Thyroid gland (tissue), 4 donors: ENCODE data around the gene IRF7. TPM values are rescaled to one million over a fixed set of nuclear protein-coding genes. Genes with fewer than 3 reads are reported as not detected.

Experiments
- DNase-seq, 2 donors: peaks; one replicate each; pipeline ENCODE4 v3.0.0-alpha.2; 2019
- H3K27ac ChIP-seq, 3 donors: fragments of 200-600 bp; sonication (generic); 1 replicate in 2 of 3; 2 replicates in 1 of 3; pipeline ENCODE4 v1.5.1; 2016 to 2019; ENCODE audit warnings: mild to moderate bottlenecking in 1 of 3, moderate library complexity in 1 of 3
- H3K27me3 ChIP-seq: fragments of 200-600 bp; sonication (generic); one replicate; pipeline ENCODE4 v1.5.1; 2019
- H3K36me3 ChIP-seq, 2 donors: fragments of 200-600 bp; sonication (generic); one replicate each; pipeline ENCODE4 v1.5.1; 2016 to 2019
- H3K4me1 ChIP-seq, 2 donors: fragments of 200-600 bp; sonication (generic); one replicate each; pipeline ENCODE4 v1.5.1; 2017 to 2019
- H3K4me3 ChIP-seq, 3 donors: fragments of 200-600 bp; sonication (generic); replicated peaks in 1 of 3; 1 replicate in 2 of 3; 2 replicates in 1 of 3; pipeline ENCODE4 v1.5.1; 2016; ENCODE audit warnings: mild to moderate bottlenecking in 1 of 3
- H3K9me3 ChIP-seq: fragments of 200-600 bp; sonication (generic); one replicate; pipeline ENCODE4 v1.5.1; 2017
- CTCF ChIP-seq, 6 experiments: fragments of 200-600 bp in 3 of 6; fragments of 450-650 bp in 3 of 6; sonication (generic) in 3 of 6; IDR thresholded peaks; one replicate each; pipeline ENCODE4 v1.5.1; 2016 to 2019; ENCODE audit warnings: antibody characterized with exemption in 6 of 6, mild to moderate bottlenecking in 2 of 6, inconsistent platforms in 1 of 6, moderate library complexity in 1 of 6
- POLR2A ChIP-seq, 2 donors: fragments of 450-650 bp; IDR thresholded peaks; one replicate each; pipeline ENCODE4 v1.6.1; 2017; ENCODE audit warnings: antibody characterized with exemption in 2 of 2, mild to moderate bottlenecking in 2 of 2, moderate library complexity in 1 of 2
- WGBS, 2 donors: methylation state at CpG; one replicate each; pipeline ENCODE4 v1.1.5; 2017; 5-methylcytosine and 5-hydroxymethylcytosine counted together
- intact Hi-C: fragments of 100-400 bp; cut with DNase I; formaldehyde crosslinking; loops from one replicate; pipeline ENCODE4 v1.15.1; 2023
- total RNA-seq, 4 donors: library from RNA; depleted of rRNA; stranded (reverse); fragments of >200 nt; gene quantifications; one replicate each; pipeline ENCODE4 v1.2.3, GENCODE V29; 2016

Gene IRF7
- 10 to 100 TPM; 15.4 to 42.4 (median 29.1) TPM for total RNA-seq

DNA sequence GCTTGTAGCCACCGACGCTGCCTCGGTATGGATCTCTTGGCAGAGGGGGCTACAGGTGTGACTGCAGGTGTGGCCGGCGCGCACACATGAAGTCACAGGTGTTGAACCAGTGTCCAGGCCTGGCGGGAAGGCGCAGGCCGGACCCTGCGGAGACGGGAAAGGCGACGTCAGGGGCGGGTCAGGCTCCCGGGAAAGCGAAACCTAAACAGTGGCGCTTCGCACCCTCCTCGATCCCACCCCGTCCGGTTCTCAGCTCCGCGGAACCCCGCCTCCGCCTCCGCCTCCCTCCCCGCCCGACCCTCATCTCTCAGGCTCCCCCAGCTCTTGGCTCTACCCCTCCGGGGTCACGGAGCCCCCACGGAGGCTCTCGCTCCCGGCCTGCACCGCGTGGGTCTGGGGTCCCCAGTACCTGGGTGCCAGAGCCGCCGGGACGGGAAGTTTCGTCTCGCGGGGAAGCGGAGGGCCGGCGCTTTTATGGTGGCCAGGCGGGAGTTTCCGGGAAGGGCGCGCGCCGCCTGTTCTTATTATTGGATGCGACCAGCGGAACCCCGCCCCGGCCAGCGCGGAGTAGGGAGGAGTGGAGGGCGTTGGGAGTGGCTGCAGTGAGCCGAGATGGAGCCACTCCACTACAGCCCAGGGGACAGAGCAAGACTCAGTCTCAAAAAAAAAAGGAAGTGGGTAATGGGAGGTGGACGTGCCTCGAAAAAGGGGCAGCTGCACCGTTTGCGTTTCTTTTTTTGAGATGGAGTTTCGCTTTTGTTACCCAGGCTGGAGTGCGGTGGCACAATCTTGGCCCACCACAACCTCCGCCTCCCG lies at the start of gene IRF7:
IRF7 (minus strand) TSS at position 447 of the 816 bp plus-strand sequence. CDS start 586 bp downstream, outside the sequence.
- H3K36me3 ChIP-seq: peaks cover 23 to 27% of the 10 kb centered on the region in 2 donors
- DNase-seq: peak; percentile 98
- intact Hi-C loops: no loop called here
- H3K9me3 ChIP-seq: no peaks in the 10 kb centered on the region
- no peaks in the 10 kb centered on the region for H3K27me3 ChIP-seq
- H3K27ac ChIP-seq: peak within 1 kb of the TSS; percentile 73 to 94 (median 78)
- H3K4me3 ChIP-seq: peak within 1 kb of the TSS; percentile 39 to 74 (median 58)
- TF ChIP-seq POLR2A (IDR thresholded peaks at IDR 0.05): peak in 1 of 2 donors; percentile 87
- no peak for TF ChIP-seq CTCF (IDR thresholded peaks at IDR 0.05)
- WGBS, 2 donors: 8% methylated on average over 36 to 37 of the region's 66 CpGs
- peaks cover 22 to 27% of the 10 kb centered on the region in 2 donors for H3K4me1 ChIP-seq

DNA sequence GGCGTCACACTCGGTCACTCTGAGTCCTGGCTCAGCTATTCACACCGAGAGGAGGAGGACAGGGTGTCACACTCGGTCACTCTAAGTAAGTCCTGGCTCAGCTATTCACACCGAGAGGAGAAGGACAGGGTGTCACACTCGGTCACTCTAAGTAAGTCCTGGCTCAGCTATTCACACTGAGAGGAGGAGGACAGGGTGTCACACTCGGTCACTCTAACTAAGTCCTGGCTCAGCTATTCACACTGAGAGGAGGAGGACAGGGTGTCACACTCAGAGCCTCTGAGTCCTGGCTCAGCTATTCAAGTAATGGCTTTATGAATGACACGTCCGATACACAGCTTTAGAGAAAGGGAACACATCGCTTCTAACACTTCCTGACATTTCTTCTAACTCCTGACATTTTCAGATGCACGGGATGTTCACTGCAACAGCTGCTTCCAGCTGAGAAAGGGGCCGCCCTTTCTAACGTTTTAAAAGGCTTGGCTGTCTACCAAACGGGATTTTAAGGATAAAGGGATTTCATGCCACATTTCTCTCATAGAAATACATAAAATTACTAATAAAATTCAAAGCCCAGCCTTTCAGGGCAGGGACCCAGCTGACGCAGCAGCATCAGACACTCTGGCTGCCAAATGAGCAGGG lies 49.4 kb upstream of the IRF7 start:
- Histone ChIP-seq H3K36me3 (peaks cover 5 to 6% of the 10 kb centered on the region in 2 donors), H3K4me3 (no peak overlapping the region), H3K27me3 (no peaks in the 10 kb centered on the region), H3K4me1 (peaks cover 3 to 7% of the 10 kb centered on the region in 2 donors), H3K27ac (peak overlapping the region in 1 of 3 donors; percentile 26), H3K9me3 (no peaks in the 10 kb centered on the region)
- intact Hi-C loops: loop anchor here (10.0 kb wide), 1 partner anchor 60 kb away; no protein-coding TSS in a partner anchor
- 74 to 83% methylated on average over 9 to 11 of the region's 15 CpGs for WGBS, 2 donors
- no peak for TF ChIP-seq CTCF (IDR thresholded peaks at IDR 0.05)
- TF ChIP-seq POLR2A (IDR thresholded peaks at IDR 0.05): no peak
- no peak for DNase-seq

DNA sequence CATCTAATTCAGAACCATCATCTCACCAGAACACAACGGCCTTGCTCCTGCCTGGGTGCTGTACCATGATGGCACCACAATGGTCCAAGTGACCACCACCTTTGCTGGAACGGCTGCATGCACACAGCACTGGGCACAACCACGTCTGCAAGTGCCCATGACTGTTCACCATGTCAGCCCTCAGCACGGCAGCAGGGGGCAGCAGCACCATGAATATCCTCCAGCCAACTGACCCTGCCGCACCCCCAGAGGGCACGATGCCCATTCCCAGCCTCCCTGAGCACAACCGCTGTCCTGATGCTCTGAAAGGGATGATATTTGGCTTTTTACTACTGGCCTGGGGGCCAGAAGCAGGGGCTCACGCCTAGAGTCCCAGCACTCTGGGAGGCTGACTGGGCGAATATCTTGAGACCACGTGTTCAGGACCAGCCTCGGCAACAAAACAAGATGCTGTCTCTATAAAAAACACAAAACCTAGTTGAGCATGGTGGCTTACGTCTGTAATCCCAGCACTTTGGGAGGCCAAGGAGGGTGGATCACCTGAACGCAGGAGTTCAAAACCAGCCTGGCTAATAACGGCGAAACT lies 47.0 kb upstream of the IRF7 start:
- TF ChIP-seq POLR2A (IDR thresholded peaks at IDR 0.05) (no peak), CTCF (IDR thresholded peaks at IDR 0.05) (peak; percentile 28 to 81 (median 68))
- WGBS, 2 donors: 57 to 66% methylated on average over 14 to 15 of the region's 15 CpGs
- Histone ChIP-seq H3K27me3 (no peaks in the 10 kb centered on the region), H3K27ac (no peak overlapping the region), H3K36me3 (peaks cover 5 to 12% of the 10 kb centered on the region in 2 donors), H3K9me3 (no peaks in the 10 kb centered on the region), H3K4me3 (no peak overlapping the region), H3K4me1 (peaks cover 0 to 3% of the 10 kb centered on the region in 2 donors)
- DNase-seq: peak; percentile 66 to 74
- intact Hi-C loops: loop anchor here (10.0 kb wide), 1 partner anchor 62 kb away; no protein-coding TSS in a partner anchor

DNA sequence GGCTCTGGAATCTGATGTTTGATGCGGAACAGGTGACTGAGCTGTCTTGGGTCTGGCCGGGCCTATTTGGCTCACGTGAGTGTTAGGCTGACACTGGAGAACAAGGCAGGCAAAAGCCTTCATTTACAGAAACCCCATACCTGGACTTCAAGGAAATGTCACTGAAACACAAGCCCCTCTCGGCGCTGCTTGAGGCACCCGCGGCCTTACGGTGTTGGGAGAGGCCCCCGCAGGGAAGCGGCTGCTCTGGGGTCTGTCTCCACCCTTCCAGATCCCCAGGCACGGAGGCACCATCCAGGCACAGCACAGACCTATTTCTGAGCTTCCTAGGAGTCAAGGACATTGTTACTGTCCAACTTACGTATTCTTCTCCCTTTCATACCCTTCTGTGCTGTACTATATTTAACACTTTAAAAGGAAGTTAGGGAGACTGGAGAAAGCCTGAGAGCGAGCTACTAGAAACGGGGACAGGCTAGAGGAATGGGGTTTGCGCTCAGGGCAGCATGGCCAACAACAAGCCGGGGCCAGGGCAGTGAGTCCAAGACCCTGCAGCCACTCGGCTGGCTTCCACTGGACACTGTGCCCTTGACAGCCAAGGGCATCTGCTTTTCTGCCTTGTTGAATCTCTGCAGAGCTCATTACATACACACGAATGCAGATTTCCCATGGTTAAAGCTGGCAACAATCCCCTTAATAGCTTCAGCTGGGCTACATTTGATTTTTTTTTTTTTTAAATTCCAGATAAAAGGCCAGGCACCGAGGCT lies 45.1 kb upstream of the IRF7 start:
- H3K4me1 ChIP-seq: peaks cover 0 to 3% of the 10 kb centered on the region in 2 donors
- TF ChIP-seq POLR2A (IDR thresholded peaks at IDR 0.05): no peak
- TF ChIP-seq CTCF (IDR thresholded peaks at IDR 0.05): no peak
- H3K36me3 ChIP-seq: peaks cover 3 to 12% of the 10 kb centered on the region in 2 donors
- H3K9me3 ChIP-seq: no peaks in the 10 kb centered on the region
- no peak for DNase-seq
- no peaks in the 10 kb centered on the region for H3K27me3 ChIP-seq
- H3K4me3 ChIP-seq: no peak overlapping the region
- WGBS, 2 donors: 87 to 90% methylated on average over 13 to 16 of the region's 19 CpGs
- H3K27ac ChIP-seq: no peak overlapping the region
- intact Hi-C loops: loop anchor here (10.0 kb wide), 1 partner anchor 64 kb away; no protein-coding TSS in a partner anchor
